B cell (primary cell): ENCODE data around the gene SDK2. TPM values are rescaled to one million over a fixed set of nuclear protein-coding genes. Genes with fewer than 3 reads are reported as not detected.

Experiments
- ATAC-seq: fragments of 200-7000 bp; cut with Tn5 transposase; one replicate; pipeline ENCODE4 v1.10.0; 2021; ENCODE audit warnings: low read depth, mild to moderate bottlenecking, moderate number of reproducible peaks, moderate library complexity
- CTCF ChIA-PET: fragments of 350-600 bp; sonication (Branson Sonifier 250); formaldehyde crosslinking; loops from one replicate; lab custom pipeline; 2021; ENCODE audit warnings: antibody characterized with exemption, inconsistent platforms; lab: Charles Lee
- POLR2A ChIA-PET: fragments of 350-600 bp; sonication (Branson Sonifier 250); formaldehyde crosslinking; loops from one replicate; lab custom pipeline; 2021; ENCODE audit warnings: antibody characterized with exemption; lab: Charles Lee
- DNase-seq: peaks from one replicate; pipeline ENCODE4 v3.0.0; 2013
- H2AFZ ChIP-seq: 2 replicates; pipeline ENCODE4 v1.6.1; 2012; ENCODE audit warnings: mild to moderate bottlenecking, low read depth, low read length; ENCODE audit not compliant: insufficient read depth, poor library complexity, severe bottlenecking
- H3K27ac ChIP-seq, 2 donors: 1 replicate in 1 of 2; 2 replicates in 1 of 2; pipeline ENCODE4 v1.5.1; 2012 to 2013; ENCODE audit warnings: low read length in 2 of 2, mild to moderate bottlenecking in 2 of 2, moderate library complexity in 1 of 2
- H3K27me3 ChIP-seq, 4 experiments: fragments of 200-600 bp in 1 of 4; sonication (generic) in 1 of 4; replicated peaks in 1 of 4; 1 replicate in 2 of 4; 2 replicates in 2 of 4; pipeline versions ENCODE4 v1.6.1 to v1.7.0; 2013 to 2016; ENCODE audit warnings: low read length in 3 of 4, mild to moderate bottlenecking in 2 of 4, mixed read lengths in 1 of 4, moderate library complexity in 1 of 4; ENCODE audit not compliant: insufficient read depth in 4 of 4, control insufficient read depth in 3 of 4; ENCODE audit errors: control extremely low read depth in 1 of 4
- H3K36me3 ChIP-seq, 2 experiments: replicated peaks in 1 of 2; 1 replicate in 1 of 2; 2 replicates in 1 of 2; pipeline versions ENCODE4 v1.6.1 to v1.7.1; 2013; ENCODE audit warnings: low read length in 1 of 2; ENCODE audit not compliant: insufficient read depth in 2 of 2, control insufficient read depth in 1 of 2; ENCODE audit errors: control extremely low read depth in 1 of 2, extremely low read depth in 1 of 2
- H3K4me1 ChIP-seq, 2 donors: fragments of 200-600 bp in 1 of 2; sonication (generic) in 1 of 2; 1 replicate in 1 of 2; 2 replicates in 1 of 2; pipeline versions ENCODE4 v1.5.1 to v1.6.1; 2013 to 2017; ENCODE audit warnings: low read length in 2 of 2; ENCODE audit not compliant: control insufficient read depth in 2 of 2, insufficient read depth in 2 of 2
- H3K4me2 ChIP-seq: replicated peaks from 2 replicates; pipeline ENCODE3; 2012; ENCODE audit warnings: mild to moderate bottlenecking, low read depth, low read length; ENCODE audit not compliant: poor library complexity, severe bottlenecking
- H3K4me3 ChIP-seq, 5 experiments: fragments of 200-600 bp in 1 of 5; sonication (generic) in 1 of 5; 1 replicate in 3 of 5; 2 replicates in 2 of 5; pipeline versions ENCODE4 v1.5.1 to v1.7.0; 2011 to 2016; ENCODE audit warnings: low read length in 4 of 5, mild to moderate bottlenecking in 4 of 5, low read depth in 2 of 5, control low read depth in 1 of 5, moderate library complexity in 1 of 5; ENCODE audit not compliant: insufficient read depth in 1 of 5; ENCODE audit errors: control extremely low read depth in 1 of 5, extremely low read depth in 1 of 5
- H3K79me2 ChIP-seq: fragments of 200-600 bp; sonication (generic); one replicate; pipeline ENCODE4 v1.6.0; 2016; ENCODE audit warnings: low read length; ENCODE audit not compliant: control insufficient read depth, insufficient read depth
- H3K9ac ChIP-seq: fragments of 200-600 bp; sonication (generic); 2 replicates; pipeline ENCODE4 v1.6.1; 2017; ENCODE audit warnings: mild to moderate bottlenecking, low read length, moderate library complexity
- H3K9me3 ChIP-seq, 3 donors: one replicate each; pipeline versions ENCODE4 v1.6.1 to v1.7.1; 2013; ENCODE audit warnings: low read length in 2 of 3; ENCODE audit not compliant: control insufficient read depth in 2 of 3, insufficient read depth in 1 of 3; ENCODE audit errors: control extremely low read depth in 1 of 3
- H4K20me1 ChIP-seq: 2 replicates; pipeline ENCODE4 v1.6.0; 2012; ENCODE audit warnings: mild to moderate bottlenecking, low read length; ENCODE audit not compliant: insufficient read depth, control insufficient read depth, poor library complexity, severe bottlenecking
- H3K27ac Mint-ChIP-seq: one replicate; pipeline ENCODE4 v1.8.0; 2021; ENCODE audit warnings: mixed read lengths
- H3K27me3 Mint-ChIP-seq: one replicate; pipeline ENCODE4 v1.8.0; 2021; ENCODE audit warnings: mixed read lengths
- H3K4me1 Mint-ChIP-seq: one replicate; pipeline ENCODE4 v1.8.0; 2021; ENCODE audit warnings: mixed read lengths
- H3K4me3 Mint-ChIP-seq: one replicate; pipeline ENCODE4 v1.8.0; 2021; ENCODE audit warnings: mixed read lengths
- H3K9me3 Mint-ChIP-seq: one replicate; pipeline ENCODE4 v1.8.0; 2022; ENCODE audit warnings: mixed read lengths; ENCODE audit not compliant: insufficient read depth
- CTCF ChIP-seq: fragments of 200-600 bp; IDR thresholded peaks from one replicate; pipeline ENCODE4 v1.8.0; 2022; ENCODE audit warnings: antibody characterized with exemption, mild to moderate bottlenecking
- EZH2 ChIP-seq: IDR thresholded peaks from 2 replicates; pipeline ENCODE4 v1.6.1; 2012; ENCODE audit warnings: borderline replicate concordance, low read depth, mild to moderate bottlenecking, moderate library complexity, low read length; ENCODE audit not compliant: insufficient read depth, poor library complexity, severe bottlenecking
- WGBS: methylation state at CpG from one replicate; pipeline ENCODE4 v1.1.5; 2013; ENCODE audit warnings: missing lambda C conversion rate; ENCODE audit not compliant: insufficient coverage; 5-methylcytosine and 5-hydroxymethylcytosine counted together
- intact Hi-C: fragments of 100-400 bp; cut with micrococcal nuclease; formaldehyde crosslinking; loops from one replicate; pipeline ENCODE4 v1.10.0; 2022
- polyA plus RNA-seq: library from polyadenylated mRNA; depleted of rRNA; stranded (reverse); fragments of >200 nt; gene quantifications from 2 replicates; pipeline ENCODE4 v1.2.3, GENCODE V29; 2012
- total RNA-seq, 2 donors: library from RNA; stranded (reverse); fragments of 120-200 nt in 1 of 2; gene quantifications; 1 replicate in 1 of 2; 2 replicates in 1 of 2; pipeline versions ENCODE4 v1.2.3 to v1.2.4, GENCODE V29; 2013 to 2022

The SDK2 gene
- total and polyA plus RNA-seq, 2 donors (not counting 1 experiment from before 2014, with no cell fraction given): 3.2 to 13.0 TPM

GRCh38 chr17:73545109-73546032, 98.9 kb downstream of the SDK2 start:
- no peak for TF ChIP-seq CTCF
- TF ChIP-seq EZH2: no peak
- Histone ChIP-seq H3K4me1 (peaks cover 11 to 30% of the 10 kb centered on the region in 2 donors), H2AFZ (no peak overlapping the region), H3K27ac (no peak overlapping the region), H3K9me3 (no peaks in the 10 kb centered on the region), H3K9ac (no peak overlapping the region), H3K27me3 (no peaks in the 10 kb centered on the region), H4K20me1 (peaks cover 33% of the 10 kb centered on the region), H3K36me3 (no peaks in the 10 kb centered on the region), H3K79me2 (peaks cover 65% of the 10 kb centered on the region), H3K4me3 (no peak overlapping the region), H3K4me2 (no peak overlapping the region)
- H3K4me1 Mint-ChIP-seq: peaks cover 33% of the 10 kb centered on the region
- POLR2A ChIA-PET: interaction anchor here (0.7 kb wide), 1 partner anchor 32 kb away, joined by 4 read pairs; no protein-coding TSS in a partner anchor
- intact Hi-C loops: loop anchor here (5.0 kb wide), 1 partner anchor 97 kb away; the partner anchor contains the start of gene SDK2
- no peaks in the 10 kb centered on the region for H3K9me3 Mint-ChIP-seq
- H3K27ac Mint-ChIP-seq: no peak overlapping the region
- DNase-seq: no peak
- WGBS: 92% methylated on average over 6 of the region's 17 CpGs
- H3K27me3 Mint-ChIP-seq: no peaks in the 10 kb centered on the region
- ATAC-seq: no peak
- CTCF ChIA-PET: no interaction called here
- no peak overlapping the region for H3K4me3 Mint-ChIP-seq

GRCh38 chr17:73544333-73544732, 99.9 kb downstream of the SDK2 start:
- H4K20me1 ChIP-seq: peaks cover 35% of the 10 kb centered on the region
- H3K4me1 Mint-ChIP-seq: peaks cover 29% of the 10 kb centered on the region
- H3K27me3 ChIP-seq: no peaks in the 10 kb centered on the region
- no peak overlapping the region for H3K27ac Mint-ChIP-seq
- intact Hi-C loops: no loop called here
- 93% methylated on average over 4 of the region's 5 CpGs for WGBS
- H3K9me3 Mint-ChIP-seq: no peaks in the 10 kb centered on the region
- no peaks in the 10 kb centered on the region for H3K36me3 ChIP-seq
- TF ChIP-seq EZH2: no peak
- ChIA-PET CTCF (no interaction called here), POLR2A (no interaction called here)
- ATAC-seq (no peak), DNase-seq (no peak)
- H3K9me3 ChIP-seq: no peaks in the 10 kb centered on the region
- no peak overlapping the region for H2AFZ ChIP-seq
- H3K27me3 Mint-ChIP-seq: no peaks in the 10 kb centered on the region
- peaks cover 65% of the 10 kb centered on the region for H3K79me2 ChIP-seq
- H3K4me1 ChIP-seq: peaks cover 11 to 29% of the 10 kb centered on the region in 2 donors
- no peak overlapping the region for H3K27ac ChIP-seq
- no peak overlapping the region for H3K9ac ChIP-seq
- no peak overlapping the region for H3K4me3 ChIP-seq
- H3K4me2 ChIP-seq: no peak overlapping the region
- no peak overlapping the region for H3K4me3 Mint-ChIP-seq
